EH (cell line): Measurements from ENCODE around the gene KIF26B.
"Not testable (repeated sequence)": the region's sequence is repeated elsewhere in the genome, so short reads cannot be mapped to it uniquely, and the experiment has no call there.

ENCODE experiments used
- DNase-seq: peaks from one replicate; pipeline ENCODE4 v3.0.0-alpha.2; 2015; ENCODE audit warnings: low read depth

The KIF26B gene

DNA sequence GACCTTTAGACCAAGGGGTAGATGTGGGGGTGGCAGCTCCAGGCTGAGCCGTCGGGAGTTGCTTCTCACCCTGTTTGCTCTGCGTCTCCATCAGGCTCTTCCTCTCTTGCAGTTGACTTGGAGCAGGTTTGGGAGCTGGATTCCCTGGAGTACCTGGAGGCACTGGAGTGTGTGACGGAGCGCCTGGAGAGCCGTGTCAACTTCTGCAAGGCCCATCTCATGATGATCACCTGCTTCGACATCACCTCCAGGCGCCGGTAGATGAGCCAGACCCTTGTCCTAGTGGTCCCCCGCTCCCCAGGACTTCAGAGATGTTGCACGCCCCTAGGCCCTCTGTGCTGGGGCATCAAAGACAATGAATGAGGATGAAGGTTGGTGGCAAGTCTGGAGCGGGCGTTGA is 547.6 kb downstream of the KIF26B start:
- no peak for DNase-seq

DNA sequence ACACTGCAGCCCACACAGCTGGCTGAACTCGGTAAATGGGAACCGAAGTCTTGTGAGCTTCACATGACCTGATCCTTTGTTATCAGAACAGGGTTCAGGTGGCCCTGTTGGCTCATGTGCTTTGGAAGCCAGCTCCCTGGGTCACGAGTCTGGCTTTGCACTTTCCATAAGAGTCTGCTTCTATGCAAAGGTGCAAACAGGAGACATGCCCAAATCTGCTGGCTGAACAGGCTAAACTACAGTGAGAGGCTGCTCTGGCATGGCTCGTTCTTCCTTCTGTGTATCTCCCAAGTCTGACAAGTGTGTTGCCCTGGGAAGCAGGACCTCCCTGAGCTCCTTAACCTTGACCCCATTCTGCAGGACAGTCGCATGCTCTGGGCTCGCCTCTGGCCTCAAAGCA is 549.6 kb downstream of the KIF26B start:
- no peak for DNase-seq

GRCh38 chr1:245704765-245705164 is 550.0 kb downstream of the KIF26B start:
- peak; percentile 66 for DNase-seq

DNA sequence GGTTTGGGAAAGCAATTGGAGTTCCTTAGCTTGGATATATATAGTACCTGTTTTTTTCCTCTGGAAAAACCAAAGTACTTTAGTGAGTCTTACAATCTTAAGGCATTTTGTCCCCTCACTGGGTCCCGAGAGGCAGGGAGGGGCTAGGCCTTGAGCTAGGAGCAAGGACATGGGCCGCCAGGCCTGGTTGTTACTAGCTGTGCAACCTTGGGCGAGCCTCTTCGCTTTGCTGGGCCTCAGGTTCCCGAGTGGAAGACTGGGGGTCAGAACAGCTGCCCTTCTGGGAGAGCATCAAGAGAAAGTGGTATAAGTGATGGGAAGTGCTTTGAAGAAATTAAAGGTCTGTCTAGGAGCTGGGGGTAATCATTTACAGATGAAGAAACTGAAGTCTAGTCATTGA is 553.2 kb downstream of the KIF26B start:
- DNase-seq: no peak

DNA sequence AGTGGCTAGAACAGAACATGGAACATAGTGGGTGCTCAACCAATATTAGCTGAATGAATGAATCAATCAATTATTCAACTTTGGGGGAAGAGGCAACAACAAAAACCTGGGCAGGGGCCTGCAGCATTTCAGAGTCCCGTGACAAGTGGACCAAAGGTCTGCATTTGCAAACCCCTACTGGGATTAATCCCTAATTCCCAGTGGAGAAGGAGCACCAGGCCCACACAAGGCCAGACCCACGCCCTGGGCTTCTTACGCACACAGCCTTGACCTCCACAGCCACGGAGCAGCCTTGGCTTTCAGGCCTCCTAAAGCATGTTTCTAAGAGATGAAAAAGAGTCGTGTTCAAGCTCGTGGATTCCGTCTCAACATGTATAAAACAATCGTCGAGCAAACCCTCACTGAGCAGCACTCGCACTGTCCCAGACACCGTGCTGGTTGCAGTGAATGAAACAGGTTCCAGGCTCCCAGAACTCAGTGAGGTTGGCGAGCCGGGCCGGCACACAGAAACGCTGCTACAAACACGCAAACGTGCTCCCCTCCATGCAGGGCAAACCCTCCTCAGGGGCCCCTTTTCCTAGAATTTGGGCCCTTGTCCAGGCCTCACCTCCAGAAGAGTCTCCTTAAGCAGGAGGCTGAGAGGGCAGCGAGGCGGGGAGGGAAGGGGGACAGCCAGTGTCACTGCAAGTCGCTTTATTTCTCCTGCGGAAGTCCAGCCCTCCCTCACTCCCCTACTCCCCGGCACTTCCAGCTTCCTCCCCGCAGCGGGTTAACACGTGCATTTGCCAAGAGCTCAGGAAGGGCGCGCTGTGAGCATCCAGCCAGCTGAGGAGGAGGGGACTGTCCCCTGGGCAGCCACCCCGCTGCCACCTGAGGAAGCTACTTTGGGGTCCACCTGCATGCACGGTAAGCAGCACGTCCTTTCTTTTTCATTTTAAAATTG is 556.4 kb downstream of the KIF26B start:
- no peak for DNase-seq

DNA sequence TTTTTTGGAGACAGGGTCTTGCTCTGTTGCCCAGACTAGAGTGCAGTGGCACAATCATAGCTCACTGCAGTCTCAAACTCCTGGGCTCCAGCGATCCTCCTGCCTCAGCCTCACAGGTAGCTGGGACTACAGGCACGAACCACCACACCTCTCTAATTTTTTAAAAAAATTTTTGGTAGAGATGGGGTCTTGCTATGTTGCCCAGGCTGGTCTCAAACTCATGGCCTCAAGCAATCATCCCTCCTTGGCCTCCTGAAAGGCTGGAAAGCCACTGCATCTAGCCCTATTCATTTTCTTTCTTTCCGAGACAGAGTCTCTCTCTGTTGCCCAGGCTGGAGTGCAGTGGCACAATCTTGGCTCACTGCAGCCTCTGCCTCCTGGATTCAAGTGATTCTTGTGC is 559.2 kb downstream of the KIF26B start:
- not testable (repeated sequence) for DNase-seq

DNA sequence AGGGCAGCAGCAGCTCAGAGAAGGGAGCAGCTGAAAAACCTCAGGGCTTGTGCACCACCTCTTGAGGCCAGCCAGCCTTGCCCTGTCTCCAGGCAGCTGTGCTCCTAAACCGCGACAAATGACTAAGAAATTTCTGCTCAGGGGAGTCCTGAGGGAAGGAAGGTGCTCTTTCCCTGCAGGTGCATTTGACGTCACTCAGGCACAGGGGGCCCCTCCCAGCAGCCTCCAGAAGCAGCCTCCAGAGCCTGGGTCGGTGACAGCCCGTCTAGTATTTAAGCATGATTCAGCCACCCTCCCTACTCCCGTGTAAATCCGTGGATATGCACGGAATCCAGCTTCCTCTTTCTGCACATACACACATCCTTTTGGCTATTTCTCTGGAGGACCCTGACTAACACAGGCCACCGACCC is 560.5 kb downstream of the KIF26B start:
- DNase-seq: peak; percentile 53

- peak; percentile 89 for DNase-seq
These were observed 561.2 kb downstream of the KIF26B start for GRCh38 chr1:245715970-245716369.

DNA sequence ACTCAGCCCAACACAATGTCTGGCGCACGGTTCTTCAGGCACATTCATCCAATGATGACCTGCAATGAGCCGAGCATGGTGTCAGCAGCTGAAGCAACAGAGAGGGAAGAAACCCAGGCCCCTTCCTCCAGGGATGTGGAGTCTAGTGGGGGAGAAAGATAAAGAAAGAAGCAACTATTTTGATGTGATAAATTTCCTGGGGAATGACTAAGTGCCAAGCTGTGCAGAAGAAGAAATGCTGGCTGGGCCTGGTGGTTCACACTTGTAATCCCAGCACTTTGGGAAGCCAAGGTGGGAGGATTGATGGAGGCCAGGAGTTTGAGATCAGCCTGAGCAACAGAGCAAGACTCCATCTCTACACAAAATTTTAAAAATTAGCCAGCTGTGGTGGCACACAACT is 561.8 kb downstream of the KIF26B start:
- peak; percentile 15 for DNase-seq

DNA sequence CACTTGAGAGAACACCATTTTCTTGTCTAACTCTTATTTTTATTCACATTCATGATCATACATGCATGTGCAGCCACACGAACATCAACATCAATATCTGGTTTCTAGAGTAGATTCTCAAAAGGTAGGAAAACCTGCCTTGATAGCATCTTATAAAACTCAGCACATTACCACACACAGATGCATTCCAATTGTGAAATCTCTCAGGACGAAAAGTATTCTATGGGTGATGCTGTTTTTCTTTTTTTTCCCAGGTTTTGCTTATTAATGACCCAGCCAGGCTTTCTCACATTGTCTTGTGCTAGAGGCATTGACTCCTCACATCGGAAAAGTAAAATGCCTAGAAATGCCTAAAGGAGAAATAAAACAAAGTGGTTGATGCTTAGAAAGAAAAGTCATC is 562.8 kb downstream of the KIF26B start:
- no peak for DNase-seq

DNA sequence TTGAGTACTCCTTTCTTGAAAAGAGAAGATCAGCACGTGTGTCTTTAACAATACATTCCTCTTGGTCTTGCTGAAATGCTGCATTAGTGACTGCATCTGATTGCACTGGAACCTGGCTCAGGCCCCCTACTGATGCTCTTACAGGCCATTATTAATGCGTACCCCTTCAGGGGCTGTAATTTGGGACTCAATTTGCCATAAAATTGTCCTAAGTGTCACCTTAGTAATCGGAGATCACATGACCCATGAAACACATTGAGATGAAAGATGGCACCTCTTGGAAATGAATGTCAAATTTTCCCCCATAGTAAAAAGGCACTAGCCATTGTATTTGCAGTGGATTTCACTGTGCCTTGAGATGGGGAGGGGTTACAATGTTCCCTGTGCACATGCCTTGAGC is 563.3 kb downstream of the KIF26B start:
- no peak for DNase-seq

DNA sequence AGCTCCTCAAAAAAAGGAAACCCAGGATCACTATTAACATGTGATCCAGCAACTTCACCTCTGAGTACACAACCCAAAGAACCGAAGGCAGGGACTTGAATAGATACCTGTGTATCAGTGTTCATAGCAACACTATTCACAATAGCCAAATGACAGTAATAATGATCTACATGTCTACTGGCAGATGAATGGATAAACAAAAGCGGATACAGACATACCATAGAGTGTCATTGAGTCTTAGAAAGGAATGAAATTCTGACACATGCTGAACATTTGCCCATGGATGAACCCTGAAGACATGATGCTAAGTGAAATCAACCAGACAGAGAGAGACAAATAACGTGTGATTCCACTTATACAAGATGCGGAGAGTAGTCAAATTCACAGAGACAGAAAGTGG is 564.2 kb downstream of the KIF26B start:
- DNase-seq: no peak

- DNase-seq: no peak
These were observed 566.7 kb downstream of the KIF26B start for GRCh38 chr1:245721488-245721887.

DNA sequence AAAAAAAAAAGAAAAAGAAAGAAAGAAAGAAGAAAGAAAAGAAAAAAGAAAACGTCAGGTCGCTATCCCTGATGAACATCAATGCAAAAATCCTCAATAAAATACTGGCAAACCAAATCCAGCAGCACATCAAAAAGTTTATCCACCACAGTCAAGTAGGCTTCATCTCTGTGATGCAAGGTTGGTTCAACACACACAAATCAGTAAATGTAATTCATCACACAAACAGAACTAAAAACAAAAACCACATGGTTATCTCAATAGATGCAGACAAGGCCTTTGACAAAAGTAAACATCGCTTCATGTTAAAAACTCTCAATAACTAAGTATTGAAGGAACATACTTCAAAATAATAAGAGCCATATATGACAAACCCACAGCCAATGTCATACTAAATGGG is 573.2 kb downstream of the KIF26B start:
- not testable (repeated sequence) for DNase-seq

DNA sequence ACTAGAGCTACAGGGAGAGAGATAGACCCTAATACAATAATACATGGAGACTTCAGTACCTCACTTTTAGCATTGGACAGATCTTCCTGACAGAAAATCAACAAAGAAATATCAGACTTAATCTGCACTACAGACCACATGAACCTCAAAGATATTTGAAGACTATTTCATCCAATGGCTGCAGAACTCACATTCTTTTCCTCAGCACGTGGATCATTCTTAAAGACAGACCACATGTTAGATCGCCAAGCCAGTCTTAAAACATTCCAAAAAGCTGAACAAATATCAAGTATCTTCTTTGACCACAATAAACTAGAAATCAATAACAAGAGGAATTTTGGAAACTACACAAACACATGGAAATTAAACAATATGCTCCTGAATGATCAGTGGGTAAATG is 576.0 kb downstream of the KIF26B start:
- no peak for DNase-seq

DNA sequence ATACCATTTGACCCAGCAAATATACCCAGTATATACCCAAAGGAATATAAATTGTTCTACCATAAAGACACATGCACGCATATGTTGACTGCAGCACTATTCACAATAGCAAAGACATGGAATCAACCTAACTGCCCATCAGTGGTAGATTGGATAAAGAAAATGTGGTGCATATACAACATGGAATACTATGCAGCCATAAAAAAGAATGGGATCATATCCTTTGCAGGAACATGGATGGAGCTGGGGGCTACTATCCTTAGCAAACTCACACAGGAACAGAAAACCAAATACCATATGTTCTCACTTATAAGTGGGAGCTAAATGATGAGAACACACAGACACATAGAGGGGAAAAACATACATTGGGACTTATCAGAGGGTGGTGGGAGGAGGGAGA is 585.6 kb downstream of the KIF26B start:
- DNase-seq: not testable (repeated sequence)

DNA sequence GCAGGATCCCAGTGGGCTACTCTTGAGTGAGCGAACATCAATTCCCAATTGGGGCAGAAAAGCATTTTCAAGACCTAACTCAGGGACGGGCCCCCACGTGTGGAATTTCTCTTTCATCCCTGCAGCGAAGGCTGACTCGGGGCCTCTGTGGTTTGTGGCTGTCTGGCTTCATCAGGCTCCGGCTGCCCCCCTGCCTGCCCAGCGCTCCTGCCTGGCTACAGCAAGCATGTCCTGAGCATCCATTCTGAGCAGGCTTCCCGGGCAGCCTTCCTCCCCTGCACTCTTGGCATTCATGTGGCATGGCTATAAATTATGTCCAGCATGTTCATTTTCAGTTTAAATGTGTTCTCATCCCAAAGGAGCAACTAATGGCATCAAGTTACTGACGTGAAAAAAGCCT is 588.1 kb downstream of the KIF26B start:
- no peak for DNase-seq

DNA sequence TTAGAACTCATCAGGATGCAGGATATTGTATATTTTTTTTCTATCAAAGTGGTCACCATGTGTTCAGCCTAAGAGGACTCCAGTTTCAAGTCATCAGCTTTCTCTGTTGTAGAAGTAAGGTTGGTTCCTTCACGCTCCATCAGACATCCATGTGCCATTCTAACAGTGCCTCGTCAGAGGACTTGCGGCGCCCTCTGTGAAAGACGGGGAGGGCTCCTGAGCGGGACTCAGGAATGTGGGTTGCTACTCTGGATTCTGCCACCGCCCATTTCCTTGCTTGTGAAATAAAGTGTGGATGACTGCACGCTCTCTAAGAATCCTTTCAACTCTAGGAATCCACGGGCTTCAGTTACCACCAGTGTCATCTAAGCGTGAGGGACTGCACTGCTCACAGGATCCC is 593.5 kb downstream of the KIF26B start:
- no peak for DNase-seq

GRCh38 chr1:245748646-245749045 is 593.9 kb downstream of the KIF26B start:
- DNase-seq: no peak

- no peak for DNase-seq
These were observed 594.3 kb downstream of the KIF26B start for GRCh38 chr1:245749053-245749452.

DNA sequence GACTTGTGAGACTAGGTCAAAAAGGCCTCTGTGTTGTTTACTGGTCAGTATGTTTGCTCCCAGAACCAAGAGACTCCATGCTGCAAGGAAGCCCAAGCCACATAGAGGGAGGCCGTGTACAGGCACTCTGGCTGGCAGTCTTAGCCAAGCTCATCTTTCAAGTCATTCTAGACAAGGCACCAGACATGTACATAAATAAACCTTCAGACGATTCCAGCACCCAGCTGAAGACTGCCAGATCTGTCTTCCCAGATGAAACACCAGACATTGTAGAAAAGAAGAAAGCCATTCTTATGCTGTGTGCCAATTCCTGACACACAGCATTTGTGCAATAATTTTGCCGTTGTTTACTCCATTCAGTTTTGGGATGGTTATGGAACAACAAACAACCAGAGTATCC is 595.5 kb downstream of the KIF26B start:
- no peak for DNase-seq

DNA sequence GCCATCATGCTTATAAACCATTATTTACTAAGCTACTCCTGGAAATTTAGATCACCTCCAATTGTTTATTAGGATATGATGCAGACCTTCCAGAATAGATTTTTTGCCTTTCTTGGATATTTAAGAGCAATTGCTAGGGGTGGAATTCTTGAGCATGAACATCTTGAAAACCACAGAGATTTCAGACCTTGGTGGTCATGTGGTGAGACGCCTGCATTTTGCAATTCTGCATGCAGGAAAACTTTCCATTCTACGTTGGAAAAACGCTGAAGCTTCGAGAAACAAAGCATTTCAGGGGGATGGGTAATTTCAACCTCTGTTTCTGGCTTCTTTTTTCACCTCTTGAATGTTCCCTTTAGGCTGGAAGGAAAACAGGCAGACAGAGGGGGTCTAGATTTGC is 596.3 kb downstream of the KIF26B start:
- peak; percentile 82 for DNase-seq

DNA sequence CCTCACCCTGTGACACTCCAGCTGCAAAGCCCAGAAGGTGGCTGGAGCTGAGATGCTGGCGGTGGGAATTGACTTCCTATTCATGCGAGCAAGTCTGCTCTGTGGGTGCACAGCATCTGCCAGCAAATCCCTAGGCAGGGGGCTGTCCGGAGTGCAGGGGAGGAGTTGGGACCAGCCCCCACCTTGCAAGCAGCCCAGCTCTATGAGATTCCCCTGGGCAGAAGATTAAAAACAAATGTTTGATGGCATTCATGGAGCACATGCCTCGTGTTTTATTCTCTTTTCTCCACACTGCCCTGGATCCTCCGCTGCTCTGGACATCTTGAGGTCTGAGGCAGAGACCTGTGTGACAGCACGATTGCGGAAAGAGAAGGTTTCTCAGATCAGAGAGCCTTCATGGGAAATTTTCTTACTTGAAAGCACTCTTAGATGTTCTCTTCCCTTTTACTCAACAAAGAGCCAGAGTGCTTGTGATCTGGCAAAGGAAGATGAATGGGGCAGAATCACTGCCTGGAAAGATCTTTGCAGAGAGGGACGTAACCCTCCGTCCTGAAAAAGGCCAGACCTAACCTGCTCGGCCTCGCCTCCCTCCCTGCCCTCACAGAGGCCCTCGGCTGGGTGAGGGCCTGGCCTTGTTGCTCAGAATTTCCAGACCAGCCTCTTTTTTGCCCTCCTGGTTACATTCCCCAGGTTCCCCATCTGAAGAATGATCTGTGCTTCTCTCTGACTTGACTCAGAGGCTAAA is 597.1 kb downstream of the KIF26B start:
- DNase-seq: peak; percentile 52
